Stimulated activated CD4-positive, alpha-beta T cell treated with anti-CD3 and anti-CD28 coated beads, Interleukin-4, amount 100 ng/mL, for 24 hours (primary cell): ENCODE data around the gene CFAP65.

ENCODE experiments used
- DNase-seq: peaks from one replicate; pipeline ENCODE4 v3.0.0-alpha.2; 2020

CFAP65 gene

GRCh38 chr2:219003979-219004378, 37.3 kb downstream of the CFAP65 start:
- no peak for DNase-seq

- no peak for DNase-seq
Observed at GRCh38 chr2:219003267-219003634, 38.1 kb downstream of the CFAP65 start.

GRCh38 chr2:219002395-219003266, 38.7 kb downstream of the CFAP65 start:
- peak; percentile 53 for DNase-seq

- DNase-seq: peak; percentile 29
Observed at GRCh38 chr2:219001577-219002394, 39.5 kb downstream of the CFAP65 start.

- DNase-seq: no peak
Observed at GRCh38 chr2:219001100-219001576, 40.2 kb downstream of the CFAP65 start.

GRCh38 chr2:219000569-219000960, 40.8 kb downstream of the CFAP65 start:
- no peak for DNase-seq

GRCh38 chr2:218999881-219000568, 41.3 kb downstream of the CFAP65 start:
- no peak for DNase-seq

- no peak for DNase-seq
Observed at GRCh38 chr2:218999021-218999880, 42.1 kb downstream of the CFAP65 start.

- no peak for DNase-seq
Observed at GRCh38 chr2:218998414-218999002, 42.8 kb downstream of the CFAP65 start.

- no peak for DNase-seq
Observed at GRCh38 chr2:218997731-218998130, 43.6 kb downstream of the CFAP65 start.

GRCh38 chr2:218996937-218997336, 44.4 kb downstream of the CFAP65 start:
- DNase-seq: no peak

- peak; percentile 82 for DNase-seq
Observed at GRCh38 chr2:218995972-218996711, 45.2 kb downstream of the CFAP65 start.

- no peak for DNase-seq
Observed at GRCh38 chr2:218995561-218995960, 45.8 kb downstream of the CFAP65 start.

- DNase-seq: no peak
Observed at GRCh38 chr2:218993345-218994315, 47.7 kb downstream of the CFAP65 start, which contains the start of gene CRYBA2. CRYBA2 (minus strand) TSS chr2:218993422; CDS start chr2:218993176, 246 bp downstream.

- no peak for DNase-seq
Observed at GRCh38 chr2:218992703-218993344, 48.5 kb downstream of the CFAP65 start.

GRCh38 chr2:218992196-218992595, 49.1 kb downstream of the CFAP65 start:
- no peak for DNase-seq

GRCh38 chr2:218991674-218992168, 49.6 kb downstream of the CFAP65 start:
- DNase-seq: no peak

GRCh38 chr2:218990612-218991011, 50.7 kb downstream of the CFAP65 start:
- DNase-seq: no peak

- DNase-seq: no peak
Observed at GRCh38 chr2:218990052-218990451, 51.3 kb downstream of the CFAP65 start.
